GM18508 (cell line): Measurements from ENCODE around the gene CDYL.

Source experiments
- ATAC-seq: cut with Tn5 transposase; IDR thresholded peaks from one replicate; pipeline ENCODE4 v1.9.1; 2021; ENCODE audit warnings: moderate number of reproducible peaks; ENCODE audit not compliant: insufficient read depth, unreplicated experiment

The CDYL gene

GRCh38 chr6:4776131-4776492 is at the start of gene CDYL:
TSS of gene CDYL (plus strand) at chr6:4776404. CDS start at chr6:4776784, 380 bp downstream.
- ATAC-seq = no peak

GRCh38 chr6:4726645-4727044 is 49.6 kb upstream of the CDYL start:
- no peak for ATAC-seq

GRCh38 chr6:4727217-4727616 is 49.0 kb upstream of the CDYL start:
- no peak for ATAC-seq

GRCh38 chr6:4727671-4728435 is 48.4 kb upstream of the CDYL start:
- no peak for ATAC-seq

- ATAC-seq = no peak
These were observed 47.8 kb upstream of the CDYL start for GRCh38 chr6:4728436-4728769.

- ATAC-seq = no peak
These were observed 47.3 kb upstream of the CDYL start for GRCh38 chr6:4728926-4729325.

GRCh38 chr6:4731996-4732395 is 44.2 kb upstream of the CDYL start:
- no peak for ATAC-seq

GRCh38 chr6:4732691-4733315 is 43.4 kb upstream of the CDYL start:
- no peak for ATAC-seq

- ATAC-seq = no peak
These were observed 39.8 kb upstream of the CDYL start for GRCh38 chr6:4736371-4736873.

- ATAC-seq = no peak
These were observed 36.2 kb upstream of the CDYL start for GRCh38 chr6:4740032-4740431.

GRCh38 chr6:4743062-4743461 is 33.1 kb upstream of the CDYL start:
- ATAC-seq = no peak

GRCh38 chr6:4743926-4744325 is 32.3 kb upstream of the CDYL start:
- ATAC-seq = no peak

- ATAC-seq = no peak
These were observed 28.6 kb upstream of the CDYL start for GRCh38 chr6:4747588-4747987.

- no peak for ATAC-seq
These were observed 24.3 kb upstream of the CDYL start for GRCh38 chr6:4751823-4752464.

- no peak for ATAC-seq
These were observed 20.0 kb upstream of the CDYL start for GRCh38 chr6:4756247-4756646.

GRCh38 chr6:4759997-4760396 is 16.2 kb upstream of the CDYL start:
- no peak for ATAC-seq

GRCh38 chr6:4760773-4761172 is 15.4 kb upstream of the CDYL start:
- no peak for ATAC-seq

- ATAC-seq = no peak
These were observed 13.9 kb upstream of the CDYL start for GRCh38 chr6:4762294-4762693.

- no peak for ATAC-seq
These were observed 12.3 kb upstream of the CDYL start for GRCh38 chr6:4763921-4764320.

GRCh38 chr6:4768815-4769214 is 7.4 kb upstream of the CDYL start:
- ATAC-seq = no peak

- ATAC-seq = no peak
These were observed 3.5 kb upstream of the CDYL start for GRCh38 chr6:4772750-4773149.

GRCh38 chr6:4773181-4773580 is 3.0 kb upstream of the CDYL start:
- no peak for ATAC-seq
